Measurements from ENCODE around the gene KRR1.
A peak's percentile ranks its signal among the peaks of the same experiment; 100 is the strongest.
"Not testable (repeated sequence)": the region's sequence is repeated elsewhere in the genome, so short reads cannot be mapped to it uniquely, and the experiment has no call there.

Gene KRR1

DNA sequence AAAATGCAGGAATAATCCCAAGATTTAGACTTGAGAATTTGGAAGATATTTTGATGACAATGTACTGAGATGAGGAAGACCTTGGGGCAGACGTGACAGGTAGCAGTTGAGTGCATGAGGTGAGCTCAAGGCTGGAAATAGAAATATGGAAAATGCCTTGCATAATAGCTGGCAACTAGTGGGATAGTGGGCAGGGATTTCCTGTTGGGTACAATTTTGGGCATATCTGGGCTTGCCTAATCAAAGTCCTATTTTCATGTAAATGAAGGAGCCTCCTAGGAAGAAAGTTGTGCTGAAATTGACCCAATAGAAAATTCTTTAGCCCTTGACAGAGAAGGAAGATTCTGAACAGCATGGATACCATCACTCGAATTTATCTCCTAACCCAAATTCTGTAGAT, 37.3 kb downstream of the KRR1 start:
- DNase-seq, result no peak

DNA sequence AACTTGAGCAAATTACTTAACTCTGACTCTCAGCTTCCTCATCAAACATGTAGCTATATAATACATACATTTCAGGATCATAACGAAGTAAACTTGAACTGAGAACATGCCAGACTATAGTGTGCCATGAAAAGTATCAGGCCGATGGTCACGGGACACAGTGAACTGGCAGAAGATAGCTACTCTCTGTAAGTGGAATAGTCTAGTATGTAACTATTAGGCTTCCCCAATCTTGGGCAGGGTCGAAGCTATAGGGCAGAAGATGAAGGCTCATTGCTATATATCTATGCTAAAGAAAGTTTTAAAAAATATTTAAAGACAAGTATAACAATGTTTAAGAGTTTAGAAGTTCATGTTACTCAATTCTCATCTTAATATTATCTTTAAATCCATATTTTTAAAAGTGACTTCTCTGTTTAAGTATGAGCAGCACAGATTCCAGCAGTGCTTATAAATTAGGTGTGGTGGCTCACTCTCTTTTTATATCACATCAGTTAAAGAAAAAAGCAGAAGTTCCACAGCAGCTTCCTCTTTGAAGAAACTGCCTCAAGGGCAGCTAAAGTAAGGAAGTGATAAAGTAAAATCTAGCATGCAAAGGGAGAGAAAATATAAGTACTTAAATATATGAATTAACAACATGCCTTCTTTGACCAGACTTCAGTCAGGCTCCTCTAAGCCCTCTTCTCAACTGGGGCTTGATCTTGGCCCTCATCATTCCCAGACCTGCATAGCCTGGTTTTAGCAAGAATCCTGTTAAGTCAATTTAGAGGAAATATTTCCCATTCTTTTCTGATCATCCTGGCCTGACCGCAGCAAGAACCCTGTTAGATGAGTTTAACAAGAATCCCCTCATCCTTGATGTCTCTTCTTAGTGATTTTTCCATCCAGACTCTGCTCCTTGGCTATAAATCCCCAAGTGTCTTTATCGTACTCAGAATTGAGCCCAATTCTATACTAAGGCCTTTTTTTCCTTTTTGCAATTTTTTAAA, 39.2 kb downstream of the KRR1 start:
- peak; percentile 88 to 90 for DNase-seq

DNA sequence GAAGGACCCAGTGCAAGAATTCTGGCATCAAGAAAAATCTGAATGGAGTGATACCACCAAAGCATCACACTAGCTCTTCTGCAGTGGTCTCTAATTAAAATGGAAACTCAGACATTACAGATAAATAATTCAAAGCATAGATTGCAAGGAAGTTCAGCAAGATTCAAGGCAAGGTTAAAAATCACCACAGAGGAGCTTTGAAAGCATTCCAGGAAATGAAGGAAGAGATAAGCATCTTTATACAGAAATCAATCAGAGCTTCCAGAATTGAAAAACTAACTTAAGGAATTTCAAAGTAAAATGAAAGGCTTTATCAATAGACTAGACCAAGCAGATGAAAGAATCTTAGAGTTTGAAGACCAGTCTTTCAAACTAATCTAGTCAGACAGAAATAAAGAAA, 51.2 kb downstream of the KRR1 start:
- DNase-seq, result no peak

- no peak for DNase-seq
Measured at GRCh38 chr12:75459755-75460154, 51.7 kb downstream of the KRR1 start.

DNA sequence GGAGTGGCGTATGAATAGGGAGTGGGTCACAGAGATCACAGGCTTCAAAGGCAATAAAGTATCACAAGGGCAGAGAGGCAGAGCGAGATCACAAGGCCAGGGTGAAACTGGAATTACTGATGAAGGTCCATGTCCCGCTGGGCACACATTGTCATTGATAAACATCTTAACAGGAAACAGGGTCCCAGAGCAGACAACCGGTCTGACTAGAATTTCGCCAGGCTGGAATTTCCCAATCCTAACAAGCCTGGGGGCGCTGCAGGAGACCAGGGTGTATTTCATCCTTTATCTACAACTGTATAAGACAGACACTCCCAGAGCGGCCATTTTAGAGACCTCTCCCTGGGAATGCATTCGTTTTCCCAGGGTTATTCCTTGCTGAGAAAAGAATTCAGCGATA, 53.5 kb downstream of the KRR1 start:
- DNase-seq, result not testable (repeated sequence)

- DNase-seq, result peak; percentile 26 to 28
Measured at GRCh38 chr12:75457191-75457590, 54.2 kb downstream of the KRR1 start.

DNA sequence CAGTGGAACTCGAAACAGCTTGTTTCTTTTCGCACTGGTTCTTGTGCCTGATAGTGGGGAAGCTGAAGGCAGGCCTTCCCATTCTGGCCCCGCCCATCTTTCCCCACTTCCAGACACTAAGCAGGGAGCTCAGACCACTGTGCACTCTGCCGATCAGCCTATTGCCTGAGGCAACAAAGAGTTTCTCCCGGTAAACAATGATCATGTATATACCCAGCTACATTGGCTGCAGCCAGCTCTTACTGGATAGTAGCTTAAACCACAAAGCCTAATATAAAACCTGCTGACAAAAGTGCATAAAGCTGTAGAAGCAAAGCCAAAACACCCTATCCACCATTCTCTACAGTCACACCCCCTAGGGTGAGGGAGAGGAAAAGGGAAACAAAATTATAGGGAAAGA, 55.6 kb downstream of the KRR1 start:
- no peak for DNase-seq

DNA sequence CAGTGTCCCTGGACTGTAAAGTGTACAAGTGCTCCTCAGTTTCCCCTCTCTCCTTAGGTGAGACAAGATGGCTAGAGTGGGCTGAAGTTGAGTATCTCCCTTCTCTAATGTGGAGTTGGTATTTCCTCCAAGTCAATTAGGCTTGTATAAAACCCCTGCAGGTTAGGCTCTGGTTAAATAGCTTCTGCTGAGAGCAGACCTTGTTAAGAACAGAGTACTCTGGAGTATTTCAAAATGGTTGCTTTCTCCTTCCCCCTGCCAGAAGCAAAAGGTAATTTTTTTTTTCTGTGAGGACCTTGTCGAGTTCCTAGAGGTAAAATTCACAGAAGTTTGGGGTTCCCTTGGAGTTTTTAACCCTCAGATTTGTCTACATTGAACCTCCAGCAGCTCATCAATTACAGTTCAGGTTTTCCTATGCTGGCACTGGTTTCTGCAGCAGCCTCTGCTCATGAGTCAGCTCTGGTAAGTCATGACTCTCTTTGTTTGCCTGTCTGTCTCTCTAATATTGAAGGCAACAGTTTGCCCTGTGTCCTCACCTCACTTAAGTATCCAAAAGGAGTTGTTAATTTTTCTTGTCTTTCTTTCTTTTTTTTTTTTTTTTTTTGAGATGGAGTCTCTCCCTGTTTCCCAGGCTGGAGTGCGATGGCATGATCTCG, 58.6 kb downstream of the KRR1 start:
- no peak for DNase-seq

DNA sequence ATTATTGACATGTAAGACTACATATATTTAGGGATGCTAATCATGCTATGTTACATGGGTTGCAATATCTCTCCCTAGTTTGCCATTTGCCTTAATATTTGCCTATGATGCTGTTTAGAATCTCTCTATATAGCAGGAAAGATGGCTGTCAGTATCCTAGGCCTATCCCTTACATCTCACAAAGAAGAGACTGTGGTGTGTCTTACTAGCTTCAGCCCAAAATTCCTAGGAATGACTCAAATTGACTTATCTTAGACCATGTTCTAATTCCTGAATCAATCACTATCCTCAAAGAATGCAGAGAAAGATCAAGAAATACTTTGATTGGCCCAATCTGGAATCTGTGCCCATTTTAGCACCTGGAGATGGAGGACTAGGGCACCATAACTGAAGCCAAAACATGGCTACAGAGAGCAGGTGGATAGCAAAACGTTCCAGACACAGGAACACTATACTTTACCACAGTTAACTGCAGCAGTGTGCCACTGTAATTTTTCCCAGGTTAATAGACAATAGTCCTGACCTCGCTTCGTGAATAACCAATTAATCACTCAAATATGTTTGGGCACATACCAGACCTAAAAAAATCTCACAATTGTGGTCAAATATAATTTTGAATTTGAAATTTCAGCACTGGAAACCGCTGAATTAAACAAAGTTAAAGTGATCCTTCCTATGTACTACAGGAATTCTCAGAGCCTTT, 63.6 kb downstream of the KRR1 start:
- no peak for DNase-seq

GRCh38 chr12:75446857-75447256, 64.6 kb downstream of the KRR1 start:
- no peak for DNase-seq

DNA sequence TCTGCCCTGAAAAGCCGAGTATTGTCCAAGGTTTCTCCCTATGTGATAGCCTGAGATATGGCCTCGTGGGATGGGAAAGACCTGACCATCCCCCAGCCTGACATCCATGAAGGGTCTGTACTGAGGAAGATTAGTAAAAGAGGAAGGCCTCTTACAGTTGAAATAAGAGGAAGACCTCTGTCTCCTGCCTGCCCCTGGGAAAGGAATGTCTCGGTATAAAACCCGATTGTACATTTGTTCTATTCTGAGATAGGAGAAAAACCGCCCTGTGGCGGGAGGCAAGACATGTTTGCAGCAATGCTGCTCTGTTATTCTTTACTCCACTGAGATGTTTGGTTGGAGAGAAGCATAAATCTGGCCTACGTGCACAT, 66.3 kb downstream of the KRR1 start:
- not testable (repeated sequence) for DNase-seq

DNA sequence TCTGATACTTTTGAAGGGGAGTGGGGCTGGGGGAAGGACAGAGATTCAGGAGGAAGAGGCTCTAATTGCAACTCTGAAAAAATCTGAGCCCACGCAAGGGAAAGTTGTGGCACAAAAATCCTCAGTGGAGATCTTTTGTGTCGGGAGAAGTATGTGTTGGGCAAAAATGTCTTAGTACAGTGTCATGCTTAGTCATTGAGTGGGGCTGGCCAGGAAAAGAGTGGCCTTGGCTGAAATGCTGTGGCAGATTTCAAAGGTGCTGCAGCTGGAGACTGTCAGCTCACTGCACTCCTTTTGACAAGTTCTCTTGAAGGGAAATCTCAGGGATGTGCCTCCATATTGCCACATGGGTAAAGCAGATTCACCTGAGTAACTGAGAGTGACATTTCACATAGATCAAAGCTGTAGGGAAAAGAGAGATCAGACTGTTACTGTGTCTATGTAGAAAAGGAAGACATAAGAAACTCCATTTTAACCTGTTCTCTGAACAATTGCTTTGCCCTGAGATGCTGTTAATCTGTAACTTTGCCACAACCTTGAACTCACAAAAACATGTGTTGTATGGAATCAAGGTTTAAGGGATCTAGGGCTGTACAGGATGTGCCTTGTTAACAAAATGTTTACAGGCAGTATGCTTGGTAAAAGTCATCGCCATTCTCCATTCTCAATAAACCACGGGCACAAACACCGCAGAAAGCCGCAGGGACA, 66.8 kb downstream of the KRR1 start:
- no peak for DNase-seq

DNA sequence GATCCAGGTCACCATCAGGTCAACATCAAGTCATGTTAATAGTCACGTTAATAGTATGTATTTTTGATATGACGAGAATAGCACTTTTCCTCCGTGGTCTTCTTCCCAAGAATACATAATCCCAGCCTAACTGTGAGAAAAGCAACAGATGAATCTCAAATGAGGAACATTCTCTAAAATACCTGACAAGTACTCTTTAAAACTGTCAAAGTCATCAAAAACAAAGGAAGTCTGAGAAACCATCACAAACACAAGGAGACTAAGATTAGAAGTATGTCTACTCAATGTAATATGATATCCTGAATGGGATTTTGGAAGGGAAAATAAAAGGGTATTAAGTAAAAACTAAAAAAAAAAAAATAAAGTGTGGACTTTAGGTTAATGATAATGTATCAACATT, 67.7 kb downstream of the KRR1 start:
- no peak for DNase-seq

DNA sequence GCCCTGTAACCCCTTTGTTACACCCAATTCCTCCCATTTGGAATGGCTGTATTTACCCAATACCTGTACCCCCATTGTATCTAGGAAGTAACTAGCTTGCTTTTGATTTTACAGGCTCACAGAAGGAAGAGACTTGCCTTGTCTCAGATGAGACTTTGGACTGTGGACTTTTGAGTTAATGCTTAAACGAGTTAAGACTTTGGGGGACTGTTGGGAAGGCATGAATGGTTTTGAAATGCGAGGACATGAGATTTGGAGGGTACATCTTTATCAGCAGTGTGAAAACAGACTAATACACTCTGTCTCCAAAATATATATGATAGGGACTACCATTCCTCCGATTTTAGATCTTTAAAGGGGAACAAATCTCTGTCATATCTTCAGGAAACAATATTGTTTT, 69.0 kb downstream of the KRR1 start:
- DNase-seq, result not testable (repeated sequence)

DNA sequence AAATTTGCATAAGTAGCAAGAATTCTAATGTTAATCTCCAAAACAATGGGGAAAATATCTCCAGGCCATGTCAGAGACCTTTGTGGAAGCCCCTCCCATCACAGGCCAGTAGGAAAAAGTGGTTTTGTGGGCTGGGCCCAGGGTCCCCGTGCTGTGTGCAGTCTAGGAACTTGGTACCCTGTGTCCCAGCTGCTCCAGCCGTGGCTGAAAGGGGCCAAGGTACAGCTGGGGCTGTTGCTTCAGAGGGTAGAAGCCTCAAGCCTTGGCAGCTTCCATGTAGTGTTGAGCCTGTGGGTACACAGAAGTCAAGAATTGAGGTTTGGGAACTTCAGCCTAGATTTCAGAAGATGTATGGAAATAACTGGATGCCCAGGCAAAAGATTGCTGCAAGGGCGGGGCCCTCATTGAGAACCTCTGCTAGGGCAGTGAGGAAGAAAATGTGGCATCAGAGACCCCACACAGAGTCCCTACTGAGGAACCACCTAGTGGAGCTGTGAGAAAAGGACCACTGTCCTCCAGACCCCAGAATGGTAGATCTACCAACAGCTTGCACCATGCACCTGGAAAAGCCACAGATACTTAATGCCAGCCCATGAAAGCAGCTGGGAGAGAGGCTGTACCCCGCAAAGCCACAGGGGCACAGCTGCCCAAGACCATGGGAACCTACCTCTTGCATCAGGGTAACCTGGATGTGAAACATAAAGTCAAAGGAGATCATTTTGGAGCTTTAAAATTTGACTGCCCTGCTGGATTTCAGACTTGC, 69.5 kb downstream of the KRR1 start:
- not testable (repeated sequence) for DNase-seq
